WTC11 (cell line): Measurements from ENCODE around the gene PEX19. TPM values are rescaled to one million over a fixed set of nuclear protein-coding genes. Genes with fewer than 3 reads are reported as not detected.

ENCODE experiments used
- ATAC-seq: fragments of 200-7000 bp; cut with Tn5 transposase; 2 replicates; pipeline ENCODE4 v1.10.0; 2021; ENCODE audit warnings: mild to moderate bottlenecking, moderate library complexity
- CTCF ChIA-PET: fragments of 300-600 bp; sonication (Branson Sonifier 250); formaldehyde crosslinking; loops from one replicate; lab custom pipeline; 2021; ENCODE audit warnings: antibody characterized with exemption; lab: Charles Lee
- POLR2A ChIA-PET: fragments of 350-600 bp; sonication (Branson Sonifier 250); formaldehyde crosslinking; loops from one replicate; lab custom pipeline; 2021; ENCODE audit warnings: antibody characterized with exemption; lab: Charles Lee
- DNase-seq: peaks from one replicate; pipeline ENCODE4 v3.0.0; 2021; ENCODE audit warnings: low spot score
- H3K27ac Mint-ChIP-seq: 2 replicates; pipeline ENCODE4 v1.8.0; 2021; ENCODE audit warnings: mixed read lengths
- H3K27me3 Mint-ChIP-seq: 2 replicates; pipeline ENCODE4 v1.8.0; 2021; ENCODE audit warnings: low read depth, mild to moderate bottlenecking, moderate library complexity, mixed read lengths
- H3K36me3 Mint-ChIP-seq: 2 replicates; pipeline ENCODE4 v1.8.0; 2021; ENCODE audit warnings: mixed read lengths
- H3K4me1 Mint-ChIP-seq: 2 replicates; pipeline ENCODE4 v1.8.0; 2022; ENCODE audit warnings: mixed read lengths
- H3K4me3 Mint-ChIP-seq: 2 replicates; pipeline ENCODE4 v1.8.0; 2021; ENCODE audit warnings: mild to moderate bottlenecking, moderate library complexity, mixed read lengths
- H3K9me3 Mint-ChIP-seq: 2 replicates; pipeline ENCODE4 v1.8.0; 2021; ENCODE audit warnings: mixed read lengths
- AR ChIP-seq: fragments of 250-450 bp; sonication (Bioruptor Pico); IDR thresholded peaks from 2 replicates; pipeline ENCODE4 v1.9.0; 2021; ENCODE audit warnings: mild to moderate bottlenecking
- CREB1 ChIP-seq: sonication (generic); formaldehyde crosslinking; IDR thresholded peaks from 2 replicates; pipeline ENCODE4 v1.8.0; 2023; ENCODE audit warnings: mild to moderate bottlenecking, missing genetic modification reagents
- E2F1 ChIP-seq: sonication (generic); formaldehyde crosslinking; IDR thresholded peaks from 2 replicates; pipeline ENCODE4 v1.8.0; 2022; ENCODE audit warnings: mild to moderate bottlenecking, missing genetic modification reagents
- E2F4 ChIP-seq: sonication (generic); formaldehyde crosslinking; IDR thresholded peaks from 2 replicates; pipeline ENCODE4 v1.8.1; 2022; ENCODE audit warnings: low read depth, mild to moderate bottlenecking, moderate library complexity, missing genetic modification reagents, borderline replicate concordance
- EMX1 ChIP-seq: fragments of 250-450 bp; sonication (Bioruptor Pico); IDR thresholded peaks from 2 replicates; pipeline ENCODE4 v1.8.0; 2021; ENCODE audit warnings: mild to moderate bottlenecking
- FOXK1 ChIP-seq: sonication (generic); formaldehyde crosslinking; IDR thresholded peaks from 2 replicates; pipeline ENCODE4 v1.8.0; 2022; ENCODE audit warnings: mild to moderate bottlenecking, moderate library complexity, missing genetic modification reagents
- GABPB1 ChIP-seq: sonication (generic); formaldehyde crosslinking; IDR thresholded peaks from 2 replicates; pipeline ENCODE4 v1.8.1; 2023; ENCODE audit warnings: mild to moderate bottlenecking, missing genetic modification reagents
- HMGA2 ChIP-seq: fragments of 250-450 bp; sonication (Bioruptor Pico); IDR thresholded peaks from 2 replicates; pipeline ENCODE4 v1.4.0; 2021; ENCODE audit warnings: mild to moderate bottlenecking, moderate library complexity
- KAT7 ChIP-seq: sonication (generic); formaldehyde crosslinking; IDR thresholded peaks from 2 replicates; pipeline ENCODE4 v1.8.1; 2023; ENCODE audit warnings: missing genetic modification reagents, mild to moderate bottlenecking, borderline replicate concordance
- MYBL2 ChIP-seq: sonication (generic); formaldehyde crosslinking; IDR thresholded peaks from 2 replicates; pipeline ENCODE4 v1.8.1; 2023; ENCODE audit warnings: mild to moderate bottlenecking, moderate library complexity, missing genetic modification reagents
- NFYB ChIP-seq: sonication (generic); formaldehyde crosslinking; conservative IDR thresholded peaks from 2 replicates; pipeline ENCODE4 v1.8.0; 2022; ENCODE audit warnings: low read depth, missing genetic modification reagents
- NR1H2 ChIP-seq: sonication (generic); formaldehyde crosslinking; IDR thresholded peaks from 2 replicates; pipeline ENCODE4 v1.9.0; 2021; ENCODE audit warnings: mild to moderate bottlenecking, moderate library complexity, missing genetic modification reagents
- NR2C2 ChIP-seq: sonication (generic); formaldehyde crosslinking; IDR thresholded peaks from 2 replicates; pipeline ENCODE4 v1.8.0; 2022; ENCODE audit warnings: mild to moderate bottlenecking, missing genetic modification reagents
- NR3C1 ChIP-seq: sonication (generic); formaldehyde crosslinking; conservative IDR thresholded peaks from 2 replicates; pipeline ENCODE4 v1.8.1; 2023; ENCODE audit warnings: low read depth, mild to moderate bottlenecking, missing genetic modification reagents
- TEAD4 ChIP-seq: sonication (generic); formaldehyde crosslinking; IDR thresholded peaks from 2 replicates; pipeline ENCODE4 v1.8.0; 2022; ENCODE audit warnings: mild to moderate bottlenecking, missing genetic modification reagents
- TP53 ChIP-seq: sonication (generic); formaldehyde crosslinking; IDR thresholded peaks from 2 replicates; pipeline ENCODE4 v1.8.1; 2023; ENCODE audit warnings: mild to moderate bottlenecking, missing genetic modification reagents
- USF2 ChIP-seq: sonication (generic); formaldehyde crosslinking; IDR thresholded peaks from 2 replicates; pipeline ENCODE4 v1.8.1; 2023; ENCODE audit warnings: mild to moderate bottlenecking, missing genetic modification reagents, moderate library complexity
- ZNF138 ChIP-seq: sonication (generic); formaldehyde crosslinking; conservative IDR thresholded peaks from 2 replicates; pipeline ENCODE4 v1.8.1; 2022; ENCODE audit warnings: mild to moderate bottlenecking, moderate library complexity, missing genetic modification reagents
- ZNF232 ChIP-seq: sonication (generic); formaldehyde crosslinking; IDR thresholded peaks from 2 replicates; pipeline ENCODE4 v1.8.0; 2022; ENCODE audit warnings: mild to moderate bottlenecking, missing genetic modification reagents
- ZNF263 ChIP-seq: sonication (generic); formaldehyde crosslinking; IDR thresholded peaks from 2 replicates; pipeline ENCODE4 v1.8.1; 2022; ENCODE audit warnings: low read depth, mild to moderate bottlenecking, moderate library complexity, missing genetic modification reagents
- total RNA-seq: library from RNA; stranded (reverse); gene quantifications from 3 replicates; pipeline ENCODE4 v1.2.3, GENCODE V29; 2021
- TF ChIP-seq, protein P1 (sequence below): sonication (generic); formaldehyde crosslinking; IDR thresholded peaks from 2 replicates; pipeline ENCODE4 v1.8.1; 2023; ENCODE audit warnings: mild to moderate bottlenecking, moderate library complexity, missing genetic modification reagents
- TF ChIP-seq, protein P2 (sequence below): sonication (generic); formaldehyde crosslinking; IDR thresholded peaks from 2 replicates; pipeline ENCODE4 v1.8.1; 2023; ENCODE audit warnings: mild to moderate bottlenecking, missing genetic modification reagents
- TF ChIP-seq, protein P3 (sequence below): sonication (generic); formaldehyde crosslinking; conservative IDR thresholded peaks from 2 replicates; pipeline ENCODE4 v1.8.1; 2022; ENCODE audit warnings: mild to moderate bottlenecking, missing genetic modification reagents
- TF ChIP-seq, protein P4 (sequence below): sonication (generic); formaldehyde crosslinking; IDR thresholded peaks from 2 replicates; pipeline ENCODE4 v1.8.0; 2023; ENCODE audit warnings: missing genetic modification reagents
- TF ChIP-seq, protein P5 (sequence below): sonication (generic); formaldehyde crosslinking; IDR thresholded peaks from 2 replicates; pipeline ENCODE4 v1.8.1; 2023; ENCODE audit warnings: mild to moderate bottlenecking, missing genetic modification reagents, moderate library complexity

Gene PEX19
- total RNA-seq, 1 experiment from 2014 or later = 85.2 TPM

- ChIA-PET CTCF (interaction anchor here (0.7 kb wide), 1 partner anchor 96 kb away, joined by 4 read pairs; no protein-coding TSS in a partner anchor), POLR2A (no interaction called here)
- H3K27ac Mint-ChIP-seq = no peak overlapping the region
- no peak for ATAC-seq
- H3K27me3 Mint-ChIP-seq = no peaks in the 10 kb centered on the region
- H3K36me3 Mint-ChIP-seq = peaks cover 66% of the 10 kb centered on the region
- DNase-seq = no peak
- no peaks in the 10 kb centered on the region for H3K4me1 Mint-ChIP-seq
- no peaks in the 10 kb centered on the region for H3K9me3 Mint-ChIP-seq
- no peak overlapping the region for H3K4me3 Mint-ChIP-seq
- TF ChIP-seq ZNF263 (CRISPR knock-in tag) (no peak), KAT7 (CRISPR knock-in tag) (no peak), HMGA2 (CRISPR knock-in tag) (no peak), TP53 (CRISPR knock-in tag) (no peak), NFYB (CRISPR knock-in tag) (no peak), E2F4 (CRISPR knock-in tag) (no peak)
- TF ChIP-seq, protein P1, sequence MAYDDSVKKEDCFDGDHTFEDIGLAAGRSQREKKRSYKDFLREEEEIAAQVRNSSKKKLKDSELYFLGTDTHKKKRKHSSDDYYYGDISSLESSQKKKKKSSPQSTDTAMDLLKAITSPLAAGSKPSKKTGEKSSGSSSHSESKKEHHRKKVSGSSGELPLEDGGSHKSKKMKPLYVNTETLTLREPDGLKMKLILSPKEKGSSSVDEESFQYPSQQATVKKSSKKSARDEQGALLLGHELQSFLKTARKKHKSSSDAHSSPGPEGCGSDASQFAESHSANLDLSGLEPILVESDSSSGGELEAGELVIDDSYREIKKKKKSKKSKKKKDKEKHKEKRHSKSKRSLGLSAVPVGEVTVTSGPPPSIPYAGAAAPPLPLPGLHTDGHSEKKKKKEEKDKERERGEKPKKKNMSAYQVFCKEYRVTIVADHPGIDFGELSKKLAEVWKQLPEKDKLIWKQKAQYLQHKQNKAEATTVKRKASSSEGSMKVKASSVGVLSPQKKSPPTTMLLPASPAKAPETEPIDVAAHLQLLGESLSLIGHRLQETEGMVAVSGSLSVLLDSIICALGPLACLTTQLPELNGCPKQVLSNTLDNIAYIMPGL (CRISPR knock-in tag) = no peak
These were observed 40.3 kb upstream of the PEX19 start for GRCh38 chr1:160325252-160325651.

DNA sequence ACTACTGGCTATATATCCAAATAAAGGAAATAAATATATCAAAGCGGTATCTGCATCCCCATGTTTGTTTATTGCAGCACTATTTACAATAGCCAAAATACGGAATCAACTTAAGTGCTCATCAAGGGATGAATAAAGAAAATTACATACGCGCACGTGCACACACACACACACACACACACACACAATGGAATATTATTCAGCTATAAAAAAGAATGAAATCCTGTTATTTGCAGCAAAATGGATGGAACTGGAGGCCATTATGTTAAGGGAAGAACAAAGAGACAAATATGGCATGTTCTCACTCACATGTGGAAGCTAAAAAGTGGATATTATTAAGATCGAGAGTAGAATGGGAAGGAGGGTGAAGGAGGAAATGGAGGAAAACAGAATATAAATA, 37.9 kb upstream of the PEX19 start:
- Mint-ChIP-seq H3K27me3 (no peaks in the 10 kb centered on the region), H3K9me3 (no peaks in the 10 kb centered on the region), H3K4me3 (no peak overlapping the region), H3K4me1 (no peaks in the 10 kb centered on the region), H3K36me3 (peaks cover 57% of the 10 kb centered on the region), H3K27ac (no peak overlapping the region)
- ChIA-PET CTCF (interaction anchor here (1.6 kb wide), 1 partner anchor 31 kb away, joined by 6 read pairs; no protein-coding TSS in a partner anchor), POLR2A (no interaction called here)
- TF ChIP-seq, protein P2, sequence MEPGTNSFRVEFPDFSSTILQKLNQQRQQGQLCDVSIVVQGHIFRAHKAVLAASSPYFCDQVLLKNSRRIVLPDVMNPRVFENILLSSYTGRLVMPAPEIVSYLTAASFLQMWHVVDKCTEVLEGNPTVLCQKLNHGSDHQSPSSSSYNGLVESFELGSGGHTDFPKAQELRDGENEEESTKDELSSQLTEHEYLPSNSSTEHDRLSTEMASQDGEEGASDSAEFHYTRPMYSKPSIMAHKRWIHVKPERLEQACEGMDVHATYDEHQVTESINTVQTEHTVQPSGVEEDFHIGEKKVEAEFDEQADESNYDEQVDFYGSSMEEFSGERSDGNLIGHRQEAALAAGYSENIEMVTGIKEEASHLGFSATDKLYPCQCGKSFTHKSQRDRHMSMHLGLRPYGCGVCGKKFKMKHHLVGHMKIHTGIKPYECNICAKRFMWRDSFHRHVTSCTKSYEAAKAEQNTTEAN (CRISPR knock-in tag) = no peak
- TF ChIP-seq ZNF232 (CRISPR knock-in tag) (no peak), ZNF263 (CRISPR knock-in tag) (no peak), TEAD4 (CRISPR knock-in tag) (no peak), USF2 (CRISPR knock-in tag) (no peak), E2F1 (no peak), NR3C1 (no peak), CREB1 (CRISPR knock-in tag) (no peak), FOXK1 (CRISPR knock-in tag) (no peak), GABPB1 (CRISPR knock-in tag) (no peak), EMX1 (CRISPR knock-in tag) (no peak), ZNF138 (CRISPR knock-in tag) (no peak), AR (CRISPR knock-in tag) (no peak), MYBL2 (CRISPR knock-in tag) (no peak), HMGA2 (CRISPR knock-in tag) (no peak), NR2C2 (CRISPR knock-in tag) (no peak), NR1H2 (CRISPR knock-in tag) (no peak)
- TF ChIP-seq, protein P3, sequence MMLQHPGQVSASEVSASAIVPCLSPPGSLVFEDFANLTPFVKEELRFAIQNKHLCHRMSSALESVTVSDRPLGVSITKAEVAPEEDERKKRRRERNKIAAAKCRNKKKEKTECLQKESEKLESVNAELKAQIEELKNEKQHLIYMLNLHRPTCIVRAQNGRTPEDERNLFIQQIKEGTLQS = no peak
- TF ChIP-seq, protein P4, sequence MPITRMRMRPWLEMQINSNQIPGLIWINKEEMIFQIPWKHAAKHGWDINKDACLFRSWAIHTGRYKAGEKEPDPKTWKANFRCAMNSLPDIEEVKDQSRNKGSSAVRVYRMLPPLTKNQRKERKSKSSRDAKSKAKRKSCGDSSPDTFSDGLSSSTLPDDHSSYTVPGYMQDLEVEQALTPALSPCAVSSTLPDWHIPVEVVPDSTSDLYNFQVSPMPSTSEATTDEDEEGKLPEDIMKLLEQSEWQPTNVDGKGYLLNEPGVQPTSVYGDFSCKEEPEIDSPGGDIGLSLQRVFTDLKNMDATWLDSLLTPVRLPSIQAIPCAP (CRISPR knock-in tag) = no peak
- TF ChIP-seq, protein P5, sequence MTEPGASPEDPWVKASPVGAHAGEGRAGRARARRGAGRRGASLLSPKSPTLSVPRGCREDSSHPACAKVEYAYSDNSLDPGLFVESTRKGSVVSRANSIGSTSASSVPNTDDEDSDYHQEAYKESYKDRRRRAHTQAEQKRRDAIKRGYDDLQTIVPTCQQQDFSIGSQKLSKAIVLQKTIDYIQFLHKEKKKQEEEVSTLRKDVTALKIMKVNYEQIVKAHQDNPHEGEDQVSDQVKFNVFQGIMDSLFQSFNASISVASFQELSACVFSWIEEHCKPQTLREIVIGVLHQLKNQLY (CRISPR knock-in tag) = no peak
- ATAC-seq (no peak), DNase-seq (no peak)
